ENCODE results near the gene LUC7L. TPM values are rescaled to one million over a fixed set of nuclear protein-coding genes. Genes with fewer than 3 reads are reported as not detected.
"Not testable (repeated sequence)": the region's sequence is repeated elsewhere in the genome, so short reads cannot be mapped to it uniquely, and the experiment has no call there.

Gene LUC7L
- total RNA-seq, 1 experiment from 2014 or later, result 38.4 TPM

GRCh38 chr16:180681-181564, 48.3 kb downstream of the LUC7L start:
- DNase-seq (ENCODE audit: extremely low read depth, low read depth), result peak; percentile 70

GRCh38 chr16:180101-180675, 49.1 kb downstream of the LUC7L start, which contains the start of gene HBQ1:
Gene HBQ1 (plus strand): TSS chr16:180459. CDS start chr16:180487, 28 bp downstream.
- no peak for DNase-seq (ENCODE audit: extremely low read depth, low read depth)

GRCh38 chr16:179211-180092, 49.8 kb downstream of the LUC7L start:
- DNase-seq (ENCODE audit: extremely low read depth, low read depth), result no peak

DNA sequence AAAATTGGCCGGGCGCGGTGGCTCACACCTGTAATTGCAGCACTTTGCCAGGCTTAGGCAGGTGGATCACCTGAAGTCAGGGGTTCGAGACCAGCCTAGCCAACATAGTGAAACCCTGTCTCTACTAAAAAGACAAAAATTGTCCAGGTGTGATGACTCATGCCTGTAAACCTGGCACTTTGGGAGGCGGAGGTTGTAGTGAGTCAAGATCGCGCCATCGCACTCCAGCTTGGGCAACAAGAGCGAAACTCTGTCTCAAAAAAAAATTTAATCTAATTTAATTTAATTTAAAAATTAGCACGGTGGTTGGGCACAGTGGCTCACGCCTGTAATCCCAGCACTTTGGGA, 50.6 kb downstream of the LUC7L start:
- no peak for DNase-seq (ENCODE audit: extremely low read depth, low read depth)

DNA sequence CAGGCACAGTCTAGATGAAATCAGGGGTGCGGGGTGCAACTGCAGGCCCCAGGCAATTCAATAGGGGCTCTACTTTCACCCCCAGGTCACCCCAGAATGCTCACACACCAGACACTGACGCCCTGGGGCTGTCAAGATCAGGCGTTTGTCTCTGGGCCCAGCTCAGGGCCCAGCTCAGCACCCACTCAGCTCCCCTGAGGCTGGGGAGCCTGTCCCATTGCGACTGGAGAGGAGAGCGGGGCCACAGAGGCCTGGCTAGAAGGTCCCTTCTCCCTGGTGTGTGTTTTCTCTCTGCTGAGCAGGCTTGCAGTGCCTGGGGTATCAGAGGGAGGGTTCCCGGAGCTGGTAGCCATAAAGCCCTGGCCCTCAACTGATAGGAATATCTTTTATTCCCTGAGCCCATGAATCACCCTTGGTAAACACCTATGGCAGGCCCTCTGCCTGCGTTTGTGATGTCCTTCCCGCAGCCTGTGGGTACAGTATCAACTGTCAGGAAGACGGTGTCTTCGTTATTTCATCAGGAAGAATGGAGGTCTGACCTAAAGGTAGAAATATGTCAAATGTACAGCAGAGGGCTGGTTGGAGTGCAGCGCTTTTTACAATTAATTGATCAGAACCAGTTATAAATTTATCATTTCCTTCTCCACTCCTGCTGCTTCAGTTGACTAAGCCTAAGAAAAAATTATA, 51.1 kb downstream of the LUC7L start:
- DNase-seq (ENCODE audit: extremely low read depth, low read depth), result no peak

- DNase-seq (ENCODE audit: extremely low read depth, low read depth), result no peak
These were observed 51.8 kb downstream of the LUC7L start for GRCh38 chr16:177394-177822.

- not testable (repeated sequence) for DNase-seq (ENCODE audit: extremely low read depth, low read depth)
These were observed 52.5 kb downstream of the LUC7L start, which contains the start of gene HBA1 for GRCh38 chr16:176477-177382. Gene HBA1 (plus strand): TSS chr16:176680. CDS start chr16:176717, 37 bp downstream.

GRCh38 chr16:176006-176405, 53.2 kb downstream of the LUC7L start:
- DNase-seq (ENCODE audit: extremely low read depth, low read depth), result not testable (repeated sequence)

GRCh38 chr16:175011-175949, 54.0 kb downstream of the LUC7L start:
- DNase-seq (ENCODE audit: extremely low read depth, low read depth), result no peak

DNA sequence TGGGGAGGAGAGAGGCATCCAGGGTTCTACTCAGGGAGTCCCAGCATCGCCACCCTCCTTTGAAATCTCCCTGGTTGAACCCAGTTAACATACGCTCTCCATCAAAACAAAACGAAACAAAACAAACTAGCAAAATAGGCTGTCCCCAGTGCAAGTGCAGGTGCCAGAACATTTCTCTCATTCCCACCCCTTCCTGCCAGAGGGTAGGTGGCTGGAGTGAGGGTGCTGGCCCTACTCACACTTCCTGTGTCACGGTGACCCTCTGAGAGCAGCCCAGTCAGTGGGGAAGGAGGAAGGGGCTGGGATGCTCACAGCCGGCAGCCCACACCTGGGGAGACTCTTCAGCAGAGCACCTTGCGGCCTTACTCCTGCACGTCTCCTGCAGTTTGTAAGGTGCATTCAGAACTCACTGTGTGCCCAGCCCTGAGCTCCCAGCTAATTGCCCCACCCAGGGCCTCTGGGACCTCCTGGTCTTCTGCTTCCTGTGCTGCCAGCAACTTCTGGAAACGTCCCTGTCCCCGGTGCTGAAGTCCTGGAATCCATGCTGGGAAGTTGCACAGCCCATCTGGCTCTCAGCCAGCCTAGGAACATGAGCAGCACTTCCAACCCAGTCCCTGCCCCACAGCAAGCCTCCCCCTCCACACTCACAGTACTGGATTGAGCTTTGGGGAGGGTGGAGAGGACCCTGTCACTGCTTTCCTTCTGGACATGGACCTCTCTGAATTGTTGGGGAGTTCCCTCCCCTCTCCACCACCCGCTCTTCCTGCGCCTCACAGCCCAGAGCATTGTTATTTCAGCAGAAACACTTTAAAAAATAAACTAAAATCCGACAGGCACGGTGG, 55.1 kb downstream of the LUC7L start:
- DNase-seq (ENCODE audit: extremely low read depth, low read depth), result not testable (repeated sequence)

DNA sequence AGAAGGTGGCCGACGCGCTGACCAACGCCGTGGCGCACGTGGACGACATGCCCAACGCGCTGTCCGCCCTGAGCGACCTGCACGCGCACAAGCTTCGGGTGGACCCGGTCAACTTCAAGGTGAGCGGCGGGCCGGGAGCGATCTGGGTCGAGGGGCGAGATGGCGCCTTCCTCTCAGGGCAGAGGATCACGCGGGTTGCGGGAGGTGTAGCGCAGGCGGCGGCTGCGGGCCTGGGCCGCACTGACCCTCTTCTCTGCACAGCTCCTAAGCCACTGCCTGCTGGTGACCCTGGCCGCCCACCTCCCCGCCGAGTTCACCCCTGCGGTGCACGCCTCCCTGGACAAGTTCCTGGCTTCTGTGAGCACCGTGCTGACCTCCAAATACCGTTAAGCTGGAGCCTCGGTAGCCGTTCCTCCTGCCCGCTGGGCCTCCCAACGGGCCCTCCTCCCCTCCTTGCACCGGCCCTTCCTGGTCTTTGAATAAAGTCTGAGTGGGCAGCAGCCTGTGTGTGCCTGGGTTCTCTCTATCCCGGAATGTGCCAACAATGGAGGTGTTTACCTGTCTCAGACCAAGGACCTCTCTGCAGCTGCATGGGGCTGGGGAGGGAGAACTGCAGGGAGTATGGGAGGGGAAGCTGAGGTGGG, 55.9 kb downstream of the LUC7L start:
- not testable (repeated sequence) for DNase-seq (ENCODE audit: extremely low read depth, low read depth)

DNA sequence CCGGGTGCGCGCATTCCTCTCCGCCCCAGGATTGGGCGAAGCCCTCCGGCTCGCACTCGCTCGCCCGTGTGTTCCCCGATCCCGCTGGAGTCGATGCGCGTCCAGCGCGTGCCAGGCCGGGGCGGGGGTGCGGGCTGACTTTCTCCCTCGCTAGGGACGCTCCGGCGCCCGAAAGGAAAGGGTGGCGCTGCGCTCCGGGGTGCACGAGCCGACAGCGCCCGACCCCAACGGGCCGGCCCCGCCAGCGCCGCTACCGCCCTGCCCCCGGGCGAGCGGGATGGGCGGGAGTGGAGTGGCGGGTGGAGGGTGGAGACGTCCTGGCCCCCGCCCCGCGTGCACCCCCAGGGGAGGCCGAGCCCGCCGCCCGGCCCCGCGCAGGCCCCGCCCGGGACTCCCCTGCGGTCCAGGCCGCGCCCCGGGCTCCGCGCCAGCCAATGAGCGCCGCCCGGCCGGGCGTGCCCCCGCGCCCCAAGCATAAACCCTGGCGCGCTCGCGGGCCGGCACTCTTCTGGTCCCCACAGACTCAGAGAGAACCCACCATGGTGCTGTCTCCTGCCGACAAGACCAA, 56.8 kb downstream of the LUC7L start, which contains the start of gene HBA2:
Gene HBA2 (plus strand): TSS at position 503 of the 568 bp plus-strand sequence. CDS start 37 bp downstream, at position 540.
- DNase-seq (ENCODE audit: extremely low read depth, low read depth), result not testable (repeated sequence)

GRCh38 chr16:170788-171187, 58.5 kb downstream of the LUC7L start:
- DNase-seq (ENCODE audit: extremely low read depth, low read depth), result no peak

- peak; percentile 26 for DNase-seq (ENCODE audit: extremely low read depth, low read depth)
These were observed 59.2 kb downstream of the LUC7L start for GRCh38 chr16:170088-170507.

- no peak for DNase-seq (ENCODE audit: extremely low read depth, low read depth)
These were observed 60.2 kb downstream of the LUC7L start for GRCh38 chr16:169014-169413.

DNA sequence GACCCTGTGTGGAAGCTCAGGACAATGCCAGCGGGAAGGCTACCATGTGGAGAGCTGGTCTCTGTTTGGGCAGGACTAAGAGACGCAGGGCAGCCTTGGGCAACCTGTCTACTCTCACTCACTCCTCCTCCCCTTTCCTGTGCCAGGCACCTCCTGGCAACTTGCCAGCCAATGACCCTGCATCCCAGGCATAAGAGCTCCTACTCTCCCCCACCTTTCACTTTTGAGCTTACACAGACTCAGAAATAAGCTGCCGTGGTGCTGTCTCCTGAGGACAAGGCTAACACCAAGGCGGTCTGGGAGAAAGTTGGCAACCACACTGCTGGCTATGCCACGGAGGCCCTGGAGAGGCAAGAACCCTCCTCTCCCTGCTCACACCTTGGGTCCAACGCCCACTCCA, 60.8 kb downstream of the LUC7L start:
- DNase-seq (ENCODE audit: extremely low read depth, low read depth), result no peak
